Calu3 (cell line): ENCODE results near the gene CHMP6. TPM values are rescaled to one million over a fixed set of nuclear protein-coding genes. Genes with fewer than 3 reads are reported as not detected.
A peak's percentile ranks its signal among the peaks of the same experiment; 100 is the strongest.

Experiments used
- BruUV-seq: library from RNA; stranded (reverse); fragments of 400-500 nt; replicated peaks from 2 replicates; lab custom pipeline; 2021; lab: Mats Ljungman, UMichigan
- CTCF ChIA-PET: fragments of 300-600 bp; sonication (Branson Sonifier 250); formaldehyde crosslinking; loops from one replicate; lab custom pipeline; 2022; ENCODE audit warnings: antibody characterized with exemption; lab: Charles Lee
- DNase-seq: peaks from one replicate; pipeline ENCODE4 v3.0.0; 2022
- H3K27ac Mint-ChIP-seq: one replicate; pipeline ENCODE4 v1.8.0; 2022; ENCODE audit warnings: mixed read lengths; ENCODE audit not compliant: unreplicated experiment
- H3K27me3 Mint-ChIP-seq: one replicate; pipeline ENCODE4 v1.8.0; 2022; ENCODE audit warnings: mixed read lengths; ENCODE audit not compliant: unreplicated experiment
- H3K36me3 Mint-ChIP-seq: one replicate; pipeline ENCODE4 v1.8.0; 2022; ENCODE audit warnings: mild to moderate bottlenecking, moderate library complexity, mixed read lengths; ENCODE audit not compliant: insufficient read depth, unreplicated experiment
- H3K4me1 Mint-ChIP-seq: one replicate; pipeline ENCODE4 v1.8.0; 2022; ENCODE audit warnings: mild to moderate bottlenecking, low read depth, mixed read lengths; ENCODE audit not compliant: unreplicated experiment
- H3K4me3 Mint-ChIP-seq: one replicate; pipeline ENCODE4 v1.8.0; 2022; ENCODE audit warnings: mild to moderate bottlenecking, low read depth, moderate library complexity, mixed read lengths; ENCODE audit not compliant: unreplicated experiment
- H3K9me3 Mint-ChIP-seq: one replicate; pipeline ENCODE4 v1.8.0; 2022; ENCODE audit warnings: low read depth, mixed read lengths; ENCODE audit not compliant: unreplicated experiment
- CTCF ChIP-seq: fragments of 200-600 bp; IDR thresholded peaks from one replicate; pipeline ENCODE4 v1.8.0; 2022; ENCODE audit warnings: antibody characterized with exemption; ENCODE audit not compliant: unreplicated experiment
- intact Hi-C: fragments of 100-400 bp; cut with micrococcal nuclease; formaldehyde crosslinking; loops from one replicate; pipeline ENCODE4 v1.10.0; 2022; ENCODE audit not compliant: unreplicated experiment
- total RNA-seq: library from RNA; stranded (reverse); gene quantifications from 2 replicates; pipeline ENCODE4 v1.2.3, GENCODE V29; 2022

Gene CHMP6
- total RNA-seq, 1 experiment from 2014 or later, result 27.9 TPM

- peaks cover 23% of the 10 kb centered on the region for H3K36me3 Mint-ChIP-seq
- CTCF ChIA-PET, result interaction anchor here (0.6 to 1.5 kb wide), 8 partner anchors 17 to 1503 kb away, joined by 3 to 7 read pairs (median 4); no protein-coding TSS in a partner anchor
- peaks cover 31% of the 10 kb centered on the region for H3K27me3 Mint-ChIP-seq
- no peak for DNase-seq
- TF ChIP-seq CTCF, result no peak
- intact Hi-C loops, result loop anchor here (5.0 kb wide), 1 partner anchor 113 kb away; no protein-coding TSS in a partner anchor
- no peaks in the 10 kb centered on the region for H3K9me3 Mint-ChIP-seq
- H3K4me3 Mint-ChIP-seq, result no peak overlapping the region
- no TSS peak for BruUV-seq
- H3K4me1 Mint-ChIP-seq, result no peaks in the 10 kb centered on the region
- H3K27ac Mint-ChIP-seq, result no peak overlapping the region
These were observed 2.1 kb upstream of the CHMP6 start for GRCh38 chr17:80989586-80989913.

GRCh38 chr17:80990921-80991644, 558 bp upstream of the CHMP6 start:
- peaks cover 30% of the 10 kb centered on the region for H3K36me3 Mint-ChIP-seq
- no peak for TF ChIP-seq CTCF
- intact Hi-C loops, result no loop called here
- no TSS peak for BruUV-seq
- peak overlapping the region; percentile 29 for H3K27ac Mint-ChIP-seq
- peaks cover 22% of the 10 kb centered on the region for H3K27me3 Mint-ChIP-seq
- H3K4me1 Mint-ChIP-seq, result no peaks in the 10 kb centered on the region
- CTCF ChIA-PET, result interaction anchor here (0.5 kb wide), 1 partner anchor 42 kb away, joined by 4 read pairs; no protein-coding TSS in a partner anchor
- DNase-seq, result no peak
- peak overlapping the region; percentile 62 for H3K4me3 Mint-ChIP-seq
- H3K9me3 Mint-ChIP-seq, result no peaks in the 10 kb centered on the region

GRCh38 chr17:80992077-80992947, 671 bp downstream of the CHMP6 start:
- H3K36me3 Mint-ChIP-seq, result peaks cover 34% of the 10 kb centered on the region
- H3K9me3 Mint-ChIP-seq, result no peaks in the 10 kb centered on the region
- TF ChIP-seq CTCF, result no peak
- CTCF ChIA-PET, result interaction anchor here (0.6 to 1.0 kb wide), 3 partner anchors 30 to 159 kb away, joined by 3 to 5 read pairs (median 3); no protein-coding TSS in a partner anchor
- H3K4me3 Mint-ChIP-seq, result peak overlapping the region; percentile 62
- no peak for DNase-seq
- H3K4me1 Mint-ChIP-seq, result no peaks in the 10 kb centered on the region
- no peak overlapping the region for H3K27ac Mint-ChIP-seq
- peaks cover 10% of the 10 kb centered on the region for H3K27me3 Mint-ChIP-seq
- intact Hi-C loops, result no loop called here
- BruUV-seq, result TSS peak; percentile 92

- CTCF ChIA-PET, result interaction anchor here (0.5 to 1.0 kb wide), 4 partner anchors 29 to 230 kb away, joined by 3 to 5 read pairs (median 4); partner anchors contain the start of gene CEP131
- no peak overlapping the region for H3K27ac Mint-ChIP-seq
- no peak for DNase-seq
- no peaks in the 10 kb centered on the region for H3K9me3 Mint-ChIP-seq
- no peaks in the 10 kb centered on the region for H3K4me1 Mint-ChIP-seq
- no TSS peak for BruUV-seq
- peaks cover 2% of the 10 kb centered on the region for H3K27me3 Mint-ChIP-seq
- peak overlapping the region; percentile 62 for H3K4me3 Mint-ChIP-seq
- TF ChIP-seq CTCF, result no peak
- intact Hi-C loops, result no loop called here
- peaks cover 34% of the 10 kb centered on the region for H3K36me3 Mint-ChIP-seq
These were observed 1.4 kb downstream of the CHMP6 start for GRCh38 chr17:80992948-80993624.
